Neural cell (in vitro differentiated cells): Measurements from ENCODE around the gene ESR2. TPM values are rescaled to one million over a fixed set of nuclear protein-coding genes. Genes with fewer than 3 reads are reported as not detected.

ENCODE experiments used
- H2AFZ ChIP-seq: fragments of 200-600, 300-800 bp; sonication (generic), shearing (Covaris generic); 2 replicates; pipeline ENCODE4 v1.6.0; 2014; ENCODE audit warnings: low read depth, mild to moderate bottlenecking, antibody characterized with exemption, low read length, moderate library complexity
- H3F3A ChIP-seq: fragments of 200-600 bp; shearing (Covaris generic); 2 replicates; pipeline ENCODE4 v1.6.1; 2016; ENCODE audit warnings: mild to moderate bottlenecking, moderate library complexity, mixed read lengths, antibody characterized with exemption, low read length; ENCODE audit not compliant: insufficient read depth, poor library complexity, severe bottlenecking
- H3K27ac ChIP-seq: fragments of 200-600, 300-800 bp; sonication (generic), shearing (Covaris generic); 2 replicates; pipeline ENCODE4 v1.5.1; 2014; ENCODE audit warnings: mild to moderate bottlenecking, low read length, moderate library complexity
- H3K27me3 ChIP-seq: fragments of 300-800, 200-600 bp; sonication (generic), shearing (Covaris generic); 2 replicates; pipeline ENCODE4 v1.6.0; 2014; ENCODE audit warnings: mild to moderate bottlenecking, low read depth, low read length, moderate library complexity; ENCODE audit not compliant: insufficient read depth
- H3K36me3 ChIP-seq: fragments of 300-800, 200-600 bp; sonication (generic), shearing (Covaris generic); 2 replicates; pipeline ENCODE4 v1.5.1; 2014; ENCODE audit warnings: mild to moderate bottlenecking, antibody characterized with exemption, low read length, moderate library complexity; ENCODE audit not compliant: insufficient read depth
- H3K4me2 ChIP-seq: fragments of 300-800, 200-600 bp; sonication (generic), shearing (Covaris generic); 2 replicates; pipeline ENCODE4 v1.6.0; 2014; ENCODE audit warnings: mild to moderate bottlenecking, low read length
- H3K4me3 ChIP-seq: fragments of 300-800, 200-600 bp; sonication (generic), shearing (Covaris generic); 2 replicates; pipeline ENCODE4 v1.5.1; 2014; ENCODE audit warnings: mild to moderate bottlenecking, low read length, moderate library complexity
- H3K79me2 ChIP-seq: fragments of 200-600 bp; shearing (Covaris generic); replicated peaks from 2 replicates; pipeline ENCODE4 v1.6.0; 2014; ENCODE audit warnings: mild to moderate bottlenecking, low read length, moderate library complexity; ENCODE audit not compliant: insufficient read depth
- H3K9ac ChIP-seq: fragments of 300-800, 200-600 bp; sonication (generic), shearing (Covaris generic); 2 replicates; pipeline ENCODE4 v1.6.1; 2016; ENCODE audit warnings: mild to moderate bottlenecking, low read length, mixed read lengths
- H3K9me2 ChIP-seq: fragments of 200-600 bp; shearing (Covaris generic); 2 replicates; pipeline ENCODE4 v1.6.1; 2016; ENCODE audit warnings: mild to moderate bottlenecking, low read length, mixed read lengths; ENCODE audit not compliant: insufficient read depth
- H3K9me3 ChIP-seq: fragments of 200-600, 300-800 bp; sonication (generic), shearing (Covaris generic); 2 replicates; pipeline ENCODE4 v1.6.1; 2016; ENCODE audit warnings: mild to moderate bottlenecking, mixed run types, low read length, moderate library complexity, mixed read lengths
- H4K20me1 ChIP-seq: fragments of 200-600 bp; shearing (Covaris generic); 2 replicates; pipeline ENCODE4 v1.6.1; 2016; ENCODE audit warnings: mild to moderate bottlenecking, mixed run types; ENCODE audit not compliant: insufficient read depth
- EP300 ChIP-seq: fragments of 450-650 bp; conservative IDR thresholded peaks from 2 replicates; pipeline ENCODE4 v1.6.1; 2014; ENCODE audit warnings: antibody characterized with exemption, mild to moderate bottlenecking, moderate library complexity; ENCODE audit not compliant: poor library complexity, severe bottlenecking
- EZH2 ChIP-seq: fragments of 200-600, 300-800 bp; shearing (Covaris generic), sonication (generic); IDR thresholded peaks from 2 replicates; pipeline ENCODE4 v1.6.1; 2014; ENCODE audit warnings: antibody characterized with exemption, low read length, borderline replicate concordance, mild to moderate bottlenecking; ENCODE audit not compliant: insufficient read depth, poor library complexity, severe bottlenecking
- MXI1 ChIP-seq: fragments of 450-650 bp; conservative IDR thresholded peaks from 2 replicates; pipeline ENCODE4 v1.6.1; 2014; ENCODE audit warnings: antibody characterized with exemption, mild to moderate bottlenecking; ENCODE audit not compliant: poor library complexity, severe bottlenecking
- POLR2AphosphoS5 ChIP-seq: IDR thresholded peaks from 2 replicates; pipeline ENCODE4 v1.6.1; 2012
- RAD21 ChIP-seq: fragments of 450-650 bp; conservative IDR thresholded peaks from 2 replicates; pipeline ENCODE4 v1.6.1; 2014; ENCODE audit warnings: antibody characterized with exemption, mild to moderate bottlenecking, moderate library complexity
- SMC3 ChIP-seq: fragments of 450-650 bp; conservative IDR thresholded peaks from 2 replicates; pipeline ENCODE4 v1.6.1; 2014; ENCODE audit warnings: antibody characterized with exemption, mild to moderate bottlenecking, moderate library complexity; ENCODE audit not compliant: poor library complexity
- TAF1 ChIP-seq: IDR thresholded peaks from 2 replicates; pipeline ENCODE4 v1.6.1; 2012; ENCODE audit warnings: low read depth
- polyA plus RNA-seq: library from polyadenylated mRNA; depleted of rRNA; stranded (reverse); fragments of >200 nt; gene quantifications from 2 replicates; pipeline ENCODE4 v1.2.3, GENCODE V29; 2014
- TF ChIP-seq, protein P1 (sequence below): fragments of 450-650 bp; IDR thresholded peaks from 2 replicates; pipeline ENCODE4 v1.5.1; 2014; ENCODE audit warnings: antibody characterized with exemption, mild to moderate bottlenecking, moderate library complexity; ENCODE audit not compliant: poor library complexity, severe bottlenecking
- TF ChIP-seq, protein P2 (sequence below): IDR thresholded peaks from 2 replicates; pipeline ENCODE4 v1.6.1; 2012; ENCODE audit warnings: borderline replicate concordance

The ESR2 gene
- polyA plus RNA-seq, 1 donor from 2014 or later, result 0.35 TPM

DNA sequence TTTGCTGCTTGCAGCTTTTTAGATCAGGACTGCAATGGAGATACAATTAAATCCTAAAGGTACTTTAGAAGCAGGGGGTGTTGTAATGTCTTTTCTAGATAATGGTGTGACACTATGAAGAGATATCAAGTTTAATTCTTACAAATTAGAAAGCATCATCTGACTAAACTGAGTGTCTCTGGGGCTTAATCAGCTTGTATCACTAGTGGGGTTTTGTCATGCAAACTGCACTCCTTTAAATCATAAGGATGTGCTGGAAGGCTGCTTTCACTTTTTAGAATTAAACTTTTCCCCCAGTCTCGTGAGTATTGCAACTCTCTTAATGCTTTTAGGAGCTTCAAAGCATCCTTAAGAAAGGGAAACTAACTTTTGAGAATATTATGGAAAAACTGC is 218.6 kb downstream of the ESR2 start:
- Histone ChIP-seq H3K27me3 (no peaks in the 10 kb centered on the region), H3K9me3 (no peaks in the 10 kb centered on the region), H3K79me2 (no peaks in the 10 kb centered on the region), H3K27ac (no peak overlapping the region), H3K9me2 (no peaks in the 10 kb centered on the region), H2AFZ (no peak overlapping the region), H3F3A (no peaks in the 10 kb centered on the region), H4K20me1 (no peaks in the 10 kb centered on the region), H3K4me3 (no peak overlapping the region), H3K36me3 (peaks cover 6% of the 10 kb centered on the region), H3K9ac (no peak overlapping the region), H3K4me2 (no peak overlapping the region)
- no peak for TF ChIP-seq POLR2AphosphoS5

DNA sequence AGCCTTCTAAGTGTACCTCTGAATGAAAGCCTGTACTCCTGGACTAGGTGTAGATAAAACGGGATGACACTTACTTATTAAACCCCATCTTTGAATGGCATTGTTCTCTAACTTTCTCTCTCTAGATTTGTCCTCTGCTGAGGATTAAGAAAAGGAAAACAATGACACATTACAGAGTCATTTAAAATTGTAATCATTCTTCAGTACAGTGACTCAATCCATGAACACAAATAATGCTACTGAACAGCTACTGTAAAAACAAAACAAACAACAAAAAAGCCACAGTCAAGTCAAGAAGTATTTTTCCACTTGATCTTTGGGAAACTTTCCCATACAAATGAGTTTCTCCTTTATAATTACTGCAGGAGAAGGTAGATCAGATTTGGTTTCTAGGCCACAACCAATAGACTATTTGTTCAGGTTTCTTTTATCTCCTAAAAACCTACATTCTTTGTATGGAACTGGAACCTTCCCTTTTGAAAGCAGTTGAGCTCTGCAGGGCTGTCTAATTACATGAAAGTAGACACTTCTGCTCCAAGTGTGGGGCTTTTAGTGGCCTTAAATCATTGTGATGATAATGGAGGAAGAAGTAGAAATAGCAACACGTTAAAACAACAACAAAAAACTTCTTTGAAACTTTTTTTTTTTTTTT is 219.1 kb downstream of the ESR2 start:
- H3K9me2 ChIP-seq, result no peaks in the 10 kb centered on the region
- H3K79me2 ChIP-seq, result no peaks in the 10 kb centered on the region
- no peak overlapping the region for H3K9ac ChIP-seq
- no peak overlapping the region for H3K4me3 ChIP-seq
- TF ChIP-seq, protein P1, sequence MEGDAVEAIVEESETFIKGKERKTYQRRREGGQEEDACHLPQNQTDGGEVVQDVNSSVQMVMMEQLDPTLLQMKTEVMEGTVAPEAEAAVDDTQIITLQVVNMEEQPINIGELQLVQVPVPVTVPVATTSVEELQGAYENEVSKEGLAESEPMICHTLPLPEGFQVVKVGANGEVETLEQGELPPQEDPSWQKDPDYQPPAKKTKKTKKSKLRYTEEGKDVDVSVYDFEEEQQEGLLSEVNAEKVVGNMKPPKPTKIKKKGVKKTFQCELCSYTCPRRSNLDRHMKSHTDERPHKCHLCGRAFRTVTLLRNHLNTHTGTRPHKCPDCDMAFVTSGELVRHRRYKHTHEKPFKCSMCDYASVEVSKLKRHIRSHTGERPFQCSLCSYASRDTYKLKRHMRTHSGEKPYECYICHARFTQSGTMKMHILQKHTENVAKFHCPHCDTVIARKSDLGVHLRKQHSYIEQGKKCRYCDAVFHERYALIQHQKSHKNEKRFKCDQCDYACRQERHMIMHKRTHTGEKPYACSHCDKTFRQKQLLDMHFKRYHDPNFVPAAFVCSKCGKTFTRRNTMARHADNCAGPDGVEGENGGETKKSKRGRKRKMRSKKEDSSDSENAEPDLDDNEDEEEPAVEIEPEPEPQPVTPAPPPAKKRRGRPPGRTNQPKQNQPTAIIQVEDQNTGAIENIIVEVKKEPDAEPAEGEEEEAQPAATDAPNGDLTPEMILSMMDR, result no peak
- no peak for TF ChIP-seq EP300
- no peak for TF ChIP-seq POLR2AphosphoS5
- no peak for TF ChIP-seq EZH2
- TF ChIP-seq SMC3, result no peak
- TF ChIP-seq MXI1, result no peak
- no peak for TF ChIP-seq RAD21
- TF ChIP-seq, protein P2, sequence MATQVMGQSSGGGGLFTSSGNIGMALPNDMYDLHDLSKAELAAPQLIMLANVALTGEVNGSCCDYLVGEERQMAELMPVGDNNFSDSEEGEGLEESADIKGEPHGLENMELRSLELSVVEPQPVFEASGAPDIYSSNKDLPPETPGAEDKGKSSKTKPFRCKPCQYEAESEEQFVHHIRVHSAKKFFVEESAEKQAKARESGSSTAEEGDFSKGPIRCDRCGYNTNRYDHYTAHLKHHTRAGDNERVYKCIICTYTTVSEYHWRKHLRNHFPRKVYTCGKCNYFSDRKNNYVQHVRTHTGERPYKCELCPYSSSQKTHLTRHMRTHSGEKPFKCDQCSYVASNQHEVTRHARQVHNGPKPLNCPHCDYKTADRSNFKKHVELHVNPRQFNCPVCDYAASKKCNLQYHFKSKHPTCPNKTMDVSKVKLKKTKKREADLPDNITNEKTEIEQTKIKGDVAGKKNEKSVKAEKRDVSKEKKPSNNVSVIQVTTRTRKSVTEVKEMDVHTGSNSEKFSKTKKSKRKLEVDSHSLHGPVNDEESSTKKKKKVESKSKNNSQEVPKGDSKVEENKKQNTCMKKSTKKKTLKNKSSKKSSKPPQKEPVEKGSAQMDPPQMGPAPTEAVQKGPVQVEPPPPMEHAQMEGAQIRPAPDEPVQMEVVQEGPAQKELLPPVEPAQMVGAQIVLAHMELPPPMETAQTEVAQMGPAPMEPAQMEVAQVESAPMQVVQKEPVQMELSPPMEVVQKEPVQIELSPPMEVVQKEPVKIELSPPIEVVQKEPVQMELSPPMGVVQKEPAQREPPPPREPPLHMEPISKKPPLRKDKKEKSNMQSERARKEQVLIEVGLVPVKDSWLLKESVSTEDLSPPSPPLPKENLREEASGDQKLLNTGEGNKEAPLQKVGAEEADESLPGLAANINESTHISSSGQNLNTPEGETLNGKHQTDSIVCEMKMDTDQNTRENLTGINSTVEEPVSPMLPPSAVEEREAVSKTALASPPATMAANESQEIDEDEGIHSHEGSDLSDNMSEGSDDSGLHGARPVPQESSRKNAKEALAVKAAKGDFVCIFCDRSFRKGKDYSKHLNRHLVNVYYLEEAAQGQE, result no peak
- no peak for TF ChIP-seq TAF1
- no peaks in the 10 kb centered on the region for H3K9me3 ChIP-seq
- H4K20me1 ChIP-seq, result no peaks in the 10 kb centered on the region
- no peak overlapping the region for H2AFZ ChIP-seq
- H3K36me3 ChIP-seq, result peaks cover 6% of the 10 kb centered on the region
- no peak overlapping the region for H3K27ac ChIP-seq
- H3F3A ChIP-seq, result no peaks in the 10 kb centered on the region
- H3K27me3 ChIP-seq, result no peaks in the 10 kb centered on the region
- no peak overlapping the region for H3K4me2 ChIP-seq
